ENCODE data around the gene EIPR1.

EIPR1 gene

GRCh38 chr2:3257166-3257565, 120.5 kb downstream of the EIPR1 start:
- DNase-seq (ENCODE audit: low spot score), result no peak
- no peak for TF ChIP-seq CTCF (IDR thresholded peaks at IDR 0.05)
- no peak overlapping the region for H3K27ac ChIP-seq

GRCh38 chr2:3256605-3257004, 121.0 kb downstream of the EIPR1 start:
- Histone ChIP-seq H3K4me3 (no peak overlapping the region), H3K27ac (no peak overlapping the region)
- DNase-seq (ENCODE audit: low spot score), result no peak
- TF ChIP-seq CTCF (IDR thresholded peaks at IDR 0.05), result no peak

More at GRCh38 chr2:3257166-3257565, 120.5 kb downstream of the EIPR1 start:
- no peak overlapping the region for H3K4me3 ChIP-seq

GRCh38 chr2:3256157-3256556, 121.5 kb downstream of the EIPR1 start:
- no peak for DNase-seq (ENCODE audit: low spot score)
- no peak overlapping the region for H3K4me3 ChIP-seq
- no peak overlapping the region for H3K27ac ChIP-seq
- TF ChIP-seq CTCF (IDR thresholded peaks at IDR 0.05), result no peak

GRCh38 chr2:3254442-3254941, 123.1 kb downstream of the EIPR1 start:
- DNase-seq (ENCODE audit: low spot score), result no peak
- TF ChIP-seq CTCF (IDR thresholded peaks at IDR 0.05), result no peak
- Histone ChIP-seq H3K4me3 (no peak overlapping the region), H3K27ac (no peak overlapping the region)

- TF ChIP-seq CTCF (IDR thresholded peaks at IDR 0.05), result no peak
- no peak for DNase-seq (ENCODE audit: low spot score)
- H3K4me3 ChIP-seq, result no peak overlapping the region
- H3K27ac ChIP-seq, result no peak overlapping the region
Measured at GRCh38 chr2:3253913-3254441, 123.6 kb downstream of the EIPR1 start.

GRCh38 chr2:3251946-3252345, 125.7 kb downstream of the EIPR1 start:
- no peak for TF ChIP-seq CTCF (IDR thresholded peaks at IDR 0.05)
- no peak overlapping the region for H3K4me3 ChIP-seq
- DNase-seq (ENCODE audit: low spot score), result no peak
- H3K27ac ChIP-seq, result no peak overlapping the region

GRCh38 chr2:3249476-3249962, 128.1 kb downstream of the EIPR1 start:
- no peak overlapping the region for H3K27ac ChIP-seq
- DNase-seq (ENCODE audit: low spot score), result no peak
- no peak overlapping the region for H3K4me3 ChIP-seq
- no peak for TF ChIP-seq CTCF (IDR thresholded peaks at IDR 0.05)
